Brain microvascular endothelial cell (primary cell): ENCODE results near the gene DEGS2.

Source experiments
- DNase-seq: peaks from one replicate; pipeline ENCODE4 v3.0.0-alpha.2; 2020
- H3K27ac ChIP-seq: fragments of 250-450 bp; sonication (Bioruptor Pico); 2 replicates; pipeline ENCODE4 v1.5.1; 2020; ENCODE audit warnings: mild to moderate bottlenecking, moderate library complexity
- H3K27me3 ChIP-seq: fragments of 250-450 bp; sonication (Bioruptor Pico); replicated peaks from 2 replicates; pipeline ENCODE4 v1.5.1; 2020; ENCODE audit warnings: mild to moderate bottlenecking
- H3K36me3 ChIP-seq: fragments of 250-450 bp; sonication (Bioruptor Pico); replicated peaks from 2 replicates; pipeline ENCODE4 v1.5.1; 2020; ENCODE audit warnings: mild to moderate bottlenecking
- H3K4me3 ChIP-seq: 2 replicates; pipeline ENCODE4 v1.5.1; 2011; ENCODE audit warnings: low read depth, mild to moderate bottlenecking, control low read depth, low read length, moderate library complexity
- CTCF ChIP-seq: IDR thresholded peaks from 2 replicates; pipeline ENCODE4 v1.5.1; 2011; ENCODE audit warnings: low read depth, mild to moderate bottlenecking, moderate library complexity, low read length, control low read depth, inconsistent platforms; ENCODE audit errors: missing control alignments
- in situ Hi-C: cut with HindIII; loops from 2 replicates; pipeline ENCODE4 v1.10.0; 2017; ENCODE audit warnings: low sequenced_read_pairs, low pct_ligation_motif_present

DEGS2 gene

GRCh38 chr14:100117026-100117425 is 42.4 kb downstream of the DEGS2 start:
- no peaks in the 10 kb centered on the region for H3K27me3 ChIP-seq
- in situ Hi-C loops, result no loop called here
- no peak overlapping the region for H3K4me3 ChIP-seq
- no peak for DNase-seq
- H3K36me3 ChIP-seq, result no peaks in the 10 kb centered on the region
- TF ChIP-seq CTCF, result no peak
- H3K27ac ChIP-seq, result no peak overlapping the region

DNA sequence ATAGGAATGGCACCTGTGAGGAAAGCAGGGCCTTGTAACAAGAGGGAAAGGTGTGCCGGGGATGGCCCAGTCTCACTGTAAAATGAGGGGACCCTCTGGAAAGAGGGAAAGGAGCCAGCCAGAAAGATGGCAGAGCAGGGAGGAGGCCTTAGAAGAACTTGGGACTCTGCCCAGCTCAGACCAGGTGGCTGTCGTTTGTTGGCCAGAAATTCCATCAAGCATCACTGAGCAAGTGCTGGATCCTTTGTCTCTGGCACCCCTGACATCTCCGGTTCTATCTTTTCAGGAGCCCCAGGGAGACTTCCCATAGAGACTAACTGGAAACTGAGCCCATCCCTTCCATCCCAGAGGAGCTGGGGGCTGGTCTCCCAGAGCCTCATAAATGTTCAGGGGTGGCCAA is 43.3 kb downstream of the DEGS2 start:
- Histone ChIP-seq H3K27me3 (no peaks in the 10 kb centered on the region), H3K4me3 (no peak overlapping the region), H3K27ac (no peak overlapping the region), H3K36me3 (no peaks in the 10 kb centered on the region)
- in situ Hi-C loops, result no loop called here
- no peak for TF ChIP-seq CTCF
- DNase-seq, result no peak

GRCh38 chr14:100115726-100116125 is 43.7 kb downstream of the DEGS2 start:
- no peaks in the 10 kb centered on the region for H3K36me3 ChIP-seq
- no peak overlapping the region for H3K4me3 ChIP-seq

GRCh38 chr14:100115236-100115635 is 44.2 kb downstream of the DEGS2 start:
- Histone ChIP-seq H3K36me3 (no peaks in the 10 kb centered on the region), H3K4me3 (no peak overlapping the region), H3K27ac (no peak overlapping the region), H3K27me3 (no peaks in the 10 kb centered on the region)
- TF ChIP-seq CTCF, result no peak
- no peak for DNase-seq
- in situ Hi-C loops, result no loop called here

More at GRCh38 chr14:100115726-100116125, 43.7 kb downstream of the DEGS2 start:
- H3K27ac ChIP-seq, result no peak overlapping the region
- no peak for TF ChIP-seq CTCF
- H3K27me3 ChIP-seq, result no peaks in the 10 kb centered on the region
- DNase-seq, result no peak
- in situ Hi-C loops, result no loop called here

- H3K27ac ChIP-seq, result no peak overlapping the region
- no peak for TF ChIP-seq CTCF
- no peak overlapping the region for H3K4me3 ChIP-seq
- in situ Hi-C loops, result no loop called here
- DNase-seq, result no peak
- H3K27me3 ChIP-seq, result no peaks in the 10 kb centered on the region
- no peaks in the 10 kb centered on the region for H3K36me3 ChIP-seq
Measured at GRCh38 chr14:100114109-100114765, 45.2 kb downstream of the DEGS2 start.
